Loucy (cell line): ENCODE results near the gene MYPN.

ENCODE experiments used
- H2AFZ ChIP-seq: fragments of 200-600 bp; sonication (generic); 2 replicates; pipeline ENCODE4 v1.6.0; 2016; ENCODE audit warnings: antibody characterized with exemption, mild to moderate bottlenecking, low read length, moderate library complexity
- H3F3A ChIP-seq: fragments of 200-600 bp; 2 replicates; pipeline ENCODE4 v1.6.0; 2016; ENCODE audit warnings: antibody characterized with exemption, low read depth, mild to moderate bottlenecking
- H3K27me3 ChIP-seq: fragments of 200-600 bp; sonication (generic); 2 replicates; pipeline ENCODE4 v1.6.1; 2014; ENCODE audit warnings: low read length, mild to moderate bottlenecking; ENCODE audit not compliant: insufficient read depth, poor library complexity, severe bottlenecking
- H3K36me3 ChIP-seq: fragments of 200-600 bp; sonication (generic); 2 replicates; pipeline ENCODE4 v1.6.1; 2016; ENCODE audit warnings: low read length; ENCODE audit not compliant: insufficient read depth
- H3K4me1 ChIP-seq: fragments of 200-600 bp; sonication (generic); 2 replicates; pipeline ENCODE4 v1.5.1; 2014; ENCODE audit warnings: low read length, mild to moderate bottlenecking; ENCODE audit not compliant: insufficient read depth, poor library complexity, severe bottlenecking
- H3K4me2 ChIP-seq: fragments of 200-600 bp; sonication (generic); 2 replicates; pipeline ENCODE4 v1.6.0; 2014; ENCODE audit warnings: antibody characterized with exemption, low read length, low read depth, mild to moderate bottlenecking; ENCODE audit not compliant: poor library complexity, severe bottlenecking
- H3K4me3 ChIP-seq: fragments of 200-600 bp; sonication (generic); 2 replicates; pipeline ENCODE4 v1.5.1; 2014; ENCODE audit warnings: low read length, mild to moderate bottlenecking, mixed read lengths; ENCODE audit not compliant: poor library complexity, severe bottlenecking
- H3K79me2 ChIP-seq: fragments of 200-600 bp; sonication (generic); 2 replicates; pipeline ENCODE4 v1.6.1; 2014; ENCODE audit warnings: low read length; ENCODE audit not compliant: insufficient read depth
- H3K9ac ChIP-seq: fragments of 200-600 bp; sonication (generic); 2 replicates; pipeline ENCODE4 v1.6.0; 2014; ENCODE audit warnings: mild to moderate bottlenecking, low read depth, low read length, moderate library complexity; ENCODE audit not compliant: poor library complexity, severe bottlenecking
- H3K9me2 ChIP-seq: fragments of 200-600 bp; sonication (generic); replicated peaks from 2 replicates; pipeline ENCODE4 v1.6.1; 2016; ENCODE audit warnings: low read depth, low read length, mixed read lengths
- H3K9me3 ChIP-seq: fragments of 200-600 bp; sonication (generic); 2 replicates; pipeline ENCODE4 v1.6.1; 2014; ENCODE audit warnings: mild to moderate bottlenecking, antibody characterized with exemption, low read length, low read depth; ENCODE audit not compliant: insufficient read depth
- H4K20me1 ChIP-seq: fragments of 200-600 bp; sonication (generic); 2 replicates; pipeline ENCODE4 v1.6.0; 2014; ENCODE audit warnings: antibody characterized with exemption, low read length, mild to moderate bottlenecking; ENCODE audit not compliant: insufficient read depth, poor library complexity, severe bottlenecking
- CTCF ChIP-seq: fragments of 200-600 bp; sonication (generic); conservative IDR thresholded peaks from 2 replicates; pipeline ENCODE4 v1.5.1; 2014; ENCODE audit warnings: mild to moderate bottlenecking, antibody characterized with exemption, low read length
- EZH2phosphoT487 ChIP-seq: fragments of 200-600 bp; IDR thresholded peaks from 2 replicates; pipeline ENCODE4 v1.6.1; 2018; ENCODE audit warnings: antibody characterized with exemption, mild to moderate bottlenecking, moderate library complexity, borderline replicate concordance

MYPN gene

DNA sequence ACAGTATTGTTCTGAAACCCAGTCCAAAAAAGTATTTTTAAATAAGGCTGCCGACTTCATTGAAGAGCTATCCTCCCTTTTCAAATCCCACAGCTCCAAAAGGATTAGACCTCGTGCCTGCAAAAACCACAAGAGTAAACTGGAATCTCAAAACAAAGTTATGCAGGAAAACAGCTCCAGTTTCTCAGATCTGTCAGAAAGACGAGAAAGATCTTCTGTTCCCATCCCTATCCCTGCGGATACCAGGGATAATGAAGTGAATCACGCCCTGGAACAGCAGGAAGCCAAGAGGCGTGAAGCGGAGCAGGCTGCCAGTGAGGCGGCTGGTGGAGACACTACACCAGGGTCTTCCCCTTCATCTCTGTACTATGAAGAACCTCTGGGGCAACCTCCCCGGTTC, 12.6 kb downstream of the MYPN start:
- no peak overlapping the region for H2AFZ ChIP-seq
- H3K4me2 ChIP-seq = no peak overlapping the region
- TF ChIP-seq CTCF (no peak), EZH2phosphoT487 (no peak)
- H3K27me3 ChIP-seq = no peaks in the 10 kb centered on the region
- H3K79me2 ChIP-seq = no peaks in the 10 kb centered on the region
- no peaks in the 10 kb centered on the region for H3F3A ChIP-seq
- H3K4me3 ChIP-seq = no peak overlapping the region
- no peaks in the 10 kb centered on the region for H4K20me1 ChIP-seq
- H3K4me1 ChIP-seq = no peaks in the 10 kb centered on the region
- no peaks in the 10 kb centered on the region for H3K9me3 ChIP-seq
- no peak overlapping the region for H3K9ac ChIP-seq
- H3K9me2 ChIP-seq = no peaks in the 10 kb centered on the region
- no peaks in the 10 kb centered on the region for H3K36me3 ChIP-seq

- Histone ChIP-seq H4K20me1 (no peaks in the 10 kb centered on the region), H3K9ac (no peak overlapping the region), H3K9me3 (no peaks in the 10 kb centered on the region), H3K4me1 (no peaks in the 10 kb centered on the region), H3F3A (no peaks in the 10 kb centered on the region), H2AFZ (no peak overlapping the region), H3K4me2 (no peak overlapping the region), H3K4me3 (no peak overlapping the region), H3K36me3 (no peaks in the 10 kb centered on the region), H3K9me2 (no peaks in the 10 kb centered on the region), H3K79me2 (no peaks in the 10 kb centered on the region), H3K27me3 (no peaks in the 10 kb centered on the region)
- TF ChIP-seq CTCF = no peak
- no peak for TF ChIP-seq EZH2phosphoT487
Observed at GRCh38 chr10:68124718-68125117, 15.4 kb downstream of the MYPN start.

- no peak for TF ChIP-seq CTCF
- no peak for TF ChIP-seq EZH2phosphoT487
- H3K9ac ChIP-seq = no peak overlapping the region
- H4K20me1 ChIP-seq = no peaks in the 10 kb centered on the region
- no peaks in the 10 kb centered on the region for H3K36me3 ChIP-seq
- no peaks in the 10 kb centered on the region for H3K27me3 ChIP-seq
- no peak overlapping the region for H3K4me2 ChIP-seq
- no peaks in the 10 kb centered on the region for H3K9me3 ChIP-seq
- H3F3A ChIP-seq = no peaks in the 10 kb centered on the region
- H3K4me1 ChIP-seq = no peaks in the 10 kb centered on the region
- H3K79me2 ChIP-seq = no peaks in the 10 kb centered on the region
- no peak overlapping the region for H3K4me3 ChIP-seq
- no peak overlapping the region for H2AFZ ChIP-seq
- no peaks in the 10 kb centered on the region for H3K9me2 ChIP-seq
Observed at GRCh38 chr10:68125772-68126171, 16.5 kb downstream of the MYPN start.
